GM12878 (cell line): ENCODE data around the gene TBC1D19. TPM values are rescaled to one million over a fixed set of nuclear protein-coding genes. Genes with fewer than 3 reads are reported as not detected.

Source experiments
- ATAC-seq: fragments of 200-7000 bp; cut with Tn5 transposase; 3 replicates; pipeline ENCODE4 v1.9.1; 2020; ENCODE audit warnings: mild to moderate bottlenecking, moderate library complexity
- BruUV-seq: library from RNA; stranded (reverse); fragments of 400-500 nt; replicated peaks from 2 replicates; lab custom pipeline; 2021; lab: Mats Ljungman, UMichigan
- CTCF ChIA-PET: fragments of 300-600 bp; sonication (Branson Sonifier 250); formaldehyde crosslinking; extraction: SDS; loops from one replicate; lab custom pipeline; 2021; ENCODE audit warnings: inconsistent platforms; lab: Yijun Ruan, JAX
- POLR2A ChIA-PET: fragments of 350-600 bp; formaldehyde crosslinking; extraction: SDS; loops from one replicate; lab custom pipeline; 2021; ENCODE audit warnings: inconsistent platforms; lab: Charles Lee
- RAD21 ChIA-PET: fragments of 300-600 bp; sonication (Branson Sonifier 250); formaldehyde crosslinking; loops from one replicate; lab custom pipeline; 2023; ENCODE audit warnings: antibody characterized with exemption; ENCODE audit not compliant: unreplicated experiment; lab: Charles Lee
- SMC1A ChIA-PET: fragments of 300-600 bp; sonication (Branson Sonifier 250); formaldehyde crosslinking; loops from one replicate; lab custom pipeline; 2023; ENCODE audit not compliant: unreplicated experiment, uncharacterized antibody; lab: Charles Lee
- DNase-seq: peaks from one replicate; pipeline ENCODE4 v3.0.0-alpha.2; 2011; ENCODE audit warnings: low read depth, low spot score
- FAIRE-seq: peaks from 3 replicates; lab custom pipeline; 2011; peaks lifted over from hg19 to GRCh38; lab: Jason Lieb, UNC
- H2AFZ ChIP-seq: 2 replicates; pipeline ENCODE4 v1.6.0; 2011; ENCODE audit warnings: low read depth, low read length, control low read depth; ENCODE audit not compliant: control insufficient read depth
- H3K27ac ChIP-seq: 2 replicates; pipeline ENCODE4 v1.5.1; 2011; ENCODE audit warnings: control low read depth; ENCODE audit not compliant: control insufficient read depth, insufficient read depth
- H3K27me3 ChIP-seq, 2 experiments: replicated peaks in 1 of 2; 2 replicates each; pipeline versions ENCODE4 v1.6.0 to v1.6.1; 2011; ENCODE audit warnings: low read length in 1 of 2; ENCODE audit not compliant: control insufficient read depth in 2 of 2, insufficient read depth in 2 of 2
- H3K36me3 ChIP-seq, 2 experiments: 2 replicates each; pipeline ENCODE4 v1.5.1; 2011; ENCODE audit warnings: low read length in 1 of 2; ENCODE audit not compliant: control insufficient read depth in 2 of 2, insufficient read depth in 2 of 2
- H3K4me1 ChIP-seq: 2 replicates; pipeline ENCODE4 v1.6.1; 2011; ENCODE audit warnings: mild to moderate bottlenecking, low read length, moderate library complexity, mixed read lengths; ENCODE audit not compliant: control insufficient read depth, insufficient read depth
- H3K4me2 ChIP-seq: 2 replicates; pipeline ENCODE4 v1.6.0; 2011; ENCODE audit warnings: control low read depth; ENCODE audit not compliant: control insufficient read depth, insufficient read depth
- H3K4me3 ChIP-seq: fragments of 200-600 bp; sonication (generic); 2 replicates; pipeline ENCODE4 v1.5.1; 2016
- H3K79me2 ChIP-seq: 2 replicates; pipeline ENCODE4 v1.6.0; 2011; ENCODE audit warnings: low read length; ENCODE audit not compliant: control insufficient read depth, insufficient read depth
- H3K9ac ChIP-seq: 2 replicates; pipeline ENCODE4 v1.8.0; 2011; ENCODE audit warnings: low read length, control low read depth, mixed read lengths; ENCODE audit not compliant: control insufficient read depth, insufficient read depth
- H3K9me3 ChIP-seq: replicated peaks from 3 replicates; pipeline ENCODE4 v1.5.1; 2011; ENCODE audit warnings: mild to moderate bottlenecking, low read length; ENCODE audit not compliant: control insufficient read depth, insufficient read depth
- H4K20me1 ChIP-seq: 2 replicates; pipeline ENCODE4 v1.6.0; 2011; ENCODE audit not compliant: control insufficient read depth, insufficient read depth
- ASH2L ChIP-seq: fragments of 300-600, 200-600 bp; sonication (generic); IDR thresholded peaks from 2 replicates; pipeline ENCODE4 v1.6.1; 2017; ENCODE audit warnings: low read depth, mild to moderate bottlenecking, borderline replicate concordance
- CHD2 ChIP-seq: IDR thresholded peaks from 2 replicates; pipeline ENCODE4 v1.6.1; 2011; ENCODE audit warnings: low read depth, low read length, improper control_type of control experiment, borderline replicate concordance
- CREM ChIP-seq: IDR thresholded peaks from 2 replicates; pipeline ENCODE4 v1.6.1; 2014; ENCODE audit warnings: antibody characterized with exemption, low read depth
- EZH2 ChIP-seq: IDR thresholded peaks from 2 replicates; pipeline ENCODE4 v1.6.1; 2012; ENCODE audit warnings: low read depth, mild to moderate bottlenecking, control low read depth, inconsistent platforms, low read length, borderline replicate concordance; ENCODE audit not compliant: control insufficient read depth
- FOS ChIP-seq: IDR thresholded peaks from 3 replicates; pipeline ENCODE4 v1.6.1; 2011; ENCODE audit warnings: borderline replicate concordance; ENCODE audit not compliant: insufficient read length; ENCODE audit errors: extremely low read depth
- FOXK2 ChIP-seq: fragments of 450-650 bp; IDR thresholded peaks from 2 replicates; pipeline ENCODE4 v1.6.1; 2017; ENCODE audit warnings: mild to moderate bottlenecking, moderate library complexity
- GABPA ChIP-seq: IDR thresholded peaks from 2 replicates; pipeline ENCODE4 v1.6.1; 2014; ENCODE audit warnings: antibody characterized with exemption, low read depth, mild to moderate bottlenecking, inconsistent platforms
- IRF4 ChIP-seq: IDR thresholded peaks from 2 replicates; pipeline ENCODE4 v1.6.1; 2011; ENCODE audit warnings: low read depth, low read length
- NFYB ChIP-seq: IDR thresholded peaks from 2 replicates; pipeline ENCODE4 v1.6.1; 2011; ENCODE audit warnings: low read depth, mild to moderate bottlenecking, low read length, improper control_type of control experiment, moderate library complexity; ENCODE audit not compliant: insufficient read depth
- PKNOX1 ChIP-seq: fragments of 450-650 bp; IDR thresholded peaks from 2 replicates; pipeline ENCODE4 v1.6.1; 2016; ENCODE audit warnings: mild to moderate bottlenecking
- POLR2A ChIP-seq: IDR thresholded peaks from 2 replicates; pipeline ENCODE4 v1.6.1; 2011; ENCODE audit warnings: low read depth, mild to moderate bottlenecking, low read length
- SIX5 ChIP-seq: IDR thresholded peaks from 2 replicates; pipeline ENCODE4 v1.6.1; 2011; ENCODE audit warnings: mild to moderate bottlenecking, low read depth, low read length, moderate library complexity; ENCODE audit not compliant: severe bottlenecking
- SMAD1 ChIP-seq: fragments of 450-650 bp; IDR thresholded peaks from 2 replicates; pipeline ENCODE4 v1.6.1; 2018; ENCODE audit warnings: mild to moderate bottlenecking, low read depth; ENCODE audit not compliant: partially characterized antibody
- SREBF1 ChIP-seq: IDR thresholded peaks from 2 replicates; pipeline ENCODE4 v1.6.1; 2012; ENCODE audit warnings: mild to moderate bottlenecking, low read length
- STAT3 ChIP-seq: IDR thresholded peaks from 2 replicates; pipeline ENCODE4 v1.6.1; 2011; ENCODE audit warnings: low read depth, low read length, improper control_type of control experiment
- TCF12 ChIP-seq: IDR thresholded peaks from 2 replicates; pipeline ENCODE4 v1.6.1; 2011; ENCODE audit warnings: low read depth, mild to moderate bottlenecking, low read length
- USF2 ChIP-seq: IDR thresholded peaks from 2 replicates; pipeline ENCODE4 v1.6.1; 2011; ENCODE audit warnings: low read depth, low read length, improper control_type of control experiment, borderline replicate concordance
- YY1 ChIP-seq: IDR thresholded peaks from 2 replicates; pipeline ENCODE4 v1.6.1; 2011; ENCODE audit warnings: low read depth, mild to moderate bottlenecking, low read length
- ZNF207 ChIP-seq: fragments of 450-650 bp; IDR thresholded peaks from 2 replicates; pipeline ENCODE4 v1.6.1; 2014; ENCODE audit warnings: antibody characterized with exemption, mild to moderate bottlenecking, borderline replicate concordance
- ZNF274 ChIP-seq: IDR thresholded peaks from one replicate; pipeline ENCODE4 v1.8.0; 2011; ENCODE audit not compliant: insufficient read length, insufficient read depth
- ZNF384 ChIP-seq: IDR thresholded peaks from 2 replicates; pipeline ENCODE4 v1.6.1; 2012; ENCODE audit warnings: low read depth, mild to moderate bottlenecking, low read length, improper control_type of control experiment, borderline replicate concordance
- in situ Hi-C: fragments of 300-500 bp; cut with MboI; formaldehyde crosslinking; loops from 9 replicates; pipeline ENCODE4 v1.14.3; 2018; ENCODE audit warnings: mixed read lengths
- intact Hi-C: fragments of 100-400 bp; cut with micrococcal nuclease; formaldehyde crosslinking; loops from one replicate; pipeline ENCODE4 v1.14.2; 2022; ENCODE audit not compliant: unreplicated experiment
- polyA plus RNA-seq, 11 experiments: library from polyadenylated mRNA; depleted of rRNA in 4 of 11; unstranded in 6 of 11; stranded (reverse) in 5 of 11; fragments of >200 nt; fragmentation: Nextera tagmentation in 4 of 11; fragmentation: Illumina TruSeq in 1 of 11; extraction: Ambion mirVana in 4 of 11; extraction: Trizol in 1 of 11; gene quantifications; 1 replicate in 1 of 11; 2 replicates in 10 of 11; pipeline versions ENCODE4 v1.2.1 to v1.2.3, GENCODE V29; 2011 to 2016; ENCODE audit warnings: inconsistent platforms in 2 of 11, missing spikeins in 2 of 11, low read depth in 1 of 11
- total RNA-seq, 4 experiments: library from RNA; depleted of rRNA in 3 of 4; stranded (reverse); fragments of >200 nt in 3 of 4; fragmentation: Illumina TruSeq in 1 of 4; extraction: Trizol in 1 of 4; gene quantifications; 2 replicates each; pipeline versions ENCODE4 v1.2.1 to v1.2.3, GENCODE V29; 2013 to 2021
- TF ChIP-seq, protein P1 (sequence below): fragments of 450-650 bp; IDR thresholded peaks from 2 replicates; pipeline ENCODE4 v1.6.1; 2017; ENCODE audit warnings: mild to moderate bottlenecking, moderate library complexity

The TBC1D19 gene
- total and polyA plus RNA-seq, 10 of the 15 experiments (the other 5 are each of a cell fraction or from before 2014, with no cell fraction given), result 0.29 to 3.9 (median 2.1) TPM

GRCh38 chr4:26660261-26660660 lies 76.4 kb downstream of the TBC1D19 start (continued):
- no peak for TF ChIP-seq CHD2
- no peak for TF ChIP-seq FOXK2
- TF ChIP-seq ASH2L, result no peak
- no peak for TF ChIP-seq PKNOX1
- no peak for TF ChIP-seq CREM
- TF ChIP-seq ZNF207, result no peak
- TF ChIP-seq YY1, result no peak
- TF ChIP-seq SMAD1, result no peak
- no peak for TF ChIP-seq STAT3
- TF ChIP-seq POLR2A, result no peak
- no peak for TF ChIP-seq IRF4
- no peak for TF ChIP-seq NFYB
- no peak for TF ChIP-seq TCF12
- no peak for TF ChIP-seq USF2

DNA sequence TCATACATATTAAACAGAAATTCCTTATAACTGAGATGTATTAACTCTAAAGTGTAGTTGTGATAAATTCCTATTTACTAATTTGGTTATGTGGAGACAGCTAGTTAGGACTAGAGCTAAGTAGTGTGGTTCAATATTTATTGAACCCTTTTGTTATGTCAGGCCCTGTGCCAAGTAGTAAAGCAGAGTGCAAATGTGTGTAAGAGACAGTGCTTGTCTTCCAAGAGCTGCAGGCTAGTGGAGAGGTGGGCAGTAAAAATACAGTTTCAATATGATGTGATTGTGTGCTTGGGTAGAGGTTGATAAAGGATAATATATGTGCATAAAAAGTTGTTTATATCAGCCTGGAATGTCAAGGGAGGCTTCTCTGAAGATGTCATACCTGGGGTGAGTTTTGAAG lies 80.0 kb downstream of the TBC1D19 start:
- H2AFZ ChIP-seq, result no peak overlapping the region
- FAIRE-seq (no peak), ATAC-seq (no peak), DNase-seq (no peak)
- no peaks in the 10 kb centered on the region for H3K9me3 ChIP-seq
- intact Hi-C loops, result no loop called here
- no peak overlapping the region for H3K27ac ChIP-seq
- BruUV-seq, result no TSS peak
- H3K4me1 ChIP-seq, result no peaks in the 10 kb centered on the region
- RAD21 ChIA-PET, result no interaction called here
- no peaks in the 10 kb centered on the region for H3K79me2 ChIP-seq
- no peaks in the 10 kb centered on the region for H4K20me1 ChIP-seq
- SMC1A ChIA-PET, result no interaction called here
- no peaks in the 10 kb centered on the region for H3K27me3 ChIP-seq
- no peak overlapping the region for H3K4me3 ChIP-seq
- no peak overlapping the region for H3K4me2 ChIP-seq
- POLR2A ChIA-PET, result no interaction called here
- H3K9ac ChIP-seq, result no peak overlapping the region
- CTCF ChIA-PET, result no interaction called here
- H3K36me3 ChIP-seq, result no peaks in the 10 kb centered on the region
- in situ Hi-C loops, result no loop called here
- TF ChIP-seq FOS, result no peak
- no peak for TF ChIP-seq GABPA
- TF ChIP-seq ZNF384, result no peak
- TF ChIP-seq, protein P1, sequence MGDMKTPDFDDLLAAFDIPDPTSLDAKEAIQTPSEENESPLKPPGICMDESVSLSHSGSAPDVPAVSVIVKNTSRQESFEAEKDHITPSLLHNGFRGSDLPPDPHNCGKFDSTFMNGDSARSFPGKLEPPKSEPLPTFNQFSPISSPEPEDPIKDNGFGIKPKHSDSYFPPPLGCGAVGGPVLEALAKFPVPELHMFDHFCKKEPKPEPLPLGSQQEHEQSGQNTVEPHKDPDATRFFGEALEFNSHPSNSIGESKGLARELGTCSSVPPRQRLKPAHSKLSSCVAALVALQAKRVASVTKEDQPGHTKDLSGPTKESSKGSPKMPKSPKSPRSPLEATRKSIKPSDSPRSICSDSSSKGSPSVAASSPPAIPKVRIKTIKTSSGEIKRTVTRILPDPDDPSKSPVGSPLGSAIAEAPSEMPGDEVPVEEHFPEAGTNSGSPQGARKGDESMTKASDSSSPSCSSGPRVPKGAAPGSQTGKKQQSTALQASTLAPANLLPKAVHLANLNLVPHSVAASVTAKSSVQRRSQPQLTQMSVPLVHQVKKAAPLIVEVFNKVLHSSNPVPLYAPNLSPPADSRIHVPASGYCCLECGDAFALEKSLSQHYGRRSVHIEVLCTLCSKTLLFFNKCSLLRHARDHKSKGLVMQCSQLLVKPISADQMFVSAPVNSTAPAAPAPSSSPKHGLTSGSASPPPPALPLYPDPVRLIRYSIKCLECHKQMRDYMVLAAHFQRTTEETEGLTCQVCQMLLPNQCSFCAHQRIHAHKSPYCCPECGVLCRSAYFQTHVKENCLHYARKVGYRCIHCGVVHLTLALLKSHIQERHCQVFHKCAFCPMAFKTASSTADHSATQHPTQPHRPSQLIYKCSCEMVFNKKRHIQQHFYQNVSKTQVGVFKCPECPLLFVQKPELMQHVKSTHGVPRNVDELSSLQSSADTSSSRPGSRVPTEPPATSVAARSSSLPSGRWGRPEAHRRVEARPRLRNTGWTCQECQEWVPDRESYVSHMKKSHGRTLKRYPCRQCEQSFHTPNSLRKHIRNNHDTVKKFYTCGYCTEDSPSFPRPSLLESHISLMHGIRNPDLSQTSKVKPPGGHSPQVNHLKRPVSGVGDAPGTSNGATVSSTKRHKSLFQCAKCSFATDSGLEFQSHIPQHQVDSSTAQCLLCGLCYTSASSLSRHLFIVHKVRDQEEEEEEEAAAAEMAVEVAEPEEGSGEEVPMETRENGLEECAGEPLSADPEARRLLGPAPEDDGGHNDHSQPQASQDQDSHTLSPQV, result no peak
- no peak for TF ChIP-seq ZNF274
- no peak for TF ChIP-seq SIX5
- no peak for TF ChIP-seq SREBF1
- no peak for TF ChIP-seq EZH2
